ENCODE data around the gene USH1C. TPM values are rescaled to one million over a fixed set of nuclear protein-coding genes. Genes with fewer than 3 reads are reported as not detected.
A peak's percentile ranks its signal among the peaks of the same experiment; 100 is the strongest.

Gene USH1C
- polyA plus RNA-seq, 3 donors, result 63.8 to 89.3 (median 78.9) TPM

DNA sequence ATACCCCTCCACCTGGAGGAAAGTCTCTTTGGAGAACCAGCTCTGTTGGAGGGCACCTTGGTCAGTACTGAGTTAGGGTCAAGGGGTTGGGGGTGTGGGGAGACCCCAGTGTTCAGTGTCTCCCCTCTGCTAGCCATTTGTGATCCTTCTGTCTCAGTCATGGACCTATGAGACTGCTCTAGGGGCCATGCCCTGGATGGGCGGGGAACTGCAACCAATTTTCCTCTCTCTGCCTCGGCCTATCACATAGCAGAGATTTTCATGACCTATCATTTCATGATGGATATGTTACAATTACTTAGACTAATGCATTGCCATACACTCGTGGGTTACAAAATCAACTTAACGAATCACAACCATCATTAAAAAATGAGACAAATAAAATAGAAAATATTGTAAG is 10.3 kb upstream of the USH1C start:
- DNase-seq (ENCODE audit: extremely low read depth in 1 of 11, low read depth in 9 of 11, low spot score in 4 of 11), result no peak

DNA sequence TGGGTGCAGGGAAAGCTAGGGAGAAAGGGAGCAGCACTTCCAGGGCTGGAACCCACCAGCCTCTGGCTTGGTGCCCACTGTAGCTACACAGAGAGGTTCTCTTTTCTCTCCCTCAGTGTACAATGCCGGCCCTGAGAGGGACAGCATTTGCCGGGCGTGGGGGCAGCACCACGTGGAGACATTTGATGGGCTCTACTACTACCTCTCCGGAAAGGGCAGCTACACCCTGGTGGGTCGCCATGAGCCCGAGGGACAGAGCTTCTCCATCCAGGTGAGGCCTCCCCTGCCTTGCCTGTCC is 9.0 kb upstream of the USH1C start:
- no peak for DNase-seq (ENCODE audit: extremely low read depth in 1 of 11, low read depth in 9 of 11, low spot score in 4 of 11)

DNA sequence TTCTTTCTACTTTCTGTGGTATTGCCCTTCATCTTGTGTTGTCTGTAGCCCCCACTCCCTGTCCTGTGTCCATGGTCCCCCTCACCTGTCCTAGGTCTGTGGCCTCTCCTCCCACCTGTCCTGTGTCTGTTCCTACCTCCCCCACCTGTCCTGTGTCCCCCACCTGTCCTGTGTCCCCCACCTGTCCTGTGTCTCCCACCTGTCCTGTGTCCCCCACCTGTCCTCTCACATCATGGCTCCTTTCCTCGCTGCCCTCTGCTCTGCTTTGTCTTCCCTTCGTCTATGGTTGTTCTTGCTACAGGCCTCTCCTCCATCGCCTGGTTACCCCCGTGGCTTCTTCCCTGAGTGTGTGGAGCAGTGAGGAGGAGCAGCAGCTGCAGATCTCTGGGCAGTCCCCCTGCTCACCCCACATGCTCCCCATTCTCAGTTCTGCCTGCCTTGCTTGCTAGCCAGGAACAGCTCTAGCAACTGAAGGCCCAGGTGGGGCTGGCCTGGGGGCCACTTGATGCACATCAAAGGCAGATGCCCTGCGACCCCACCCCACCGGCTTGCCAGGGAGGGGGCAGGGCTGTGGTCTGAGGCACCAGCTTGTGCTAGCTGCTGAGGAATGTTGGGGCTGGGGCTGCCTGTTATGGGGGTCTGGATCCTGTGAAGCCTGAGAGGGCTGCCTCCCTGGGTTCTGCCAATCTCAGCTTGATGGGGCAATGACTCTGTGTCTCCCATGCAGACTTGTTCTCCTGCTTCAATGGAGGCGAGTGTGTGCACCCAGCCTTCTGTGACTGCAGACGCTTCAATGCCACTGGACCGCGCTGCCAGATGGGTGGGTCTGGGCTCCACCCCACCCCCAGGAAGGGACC is 8.4 kb upstream of the USH1C start:
- no peak for DNase-seq (ENCODE audit: extremely low read depth in 1 of 11, low read depth in 9 of 11, low spot score in 4 of 11)

DNA sequence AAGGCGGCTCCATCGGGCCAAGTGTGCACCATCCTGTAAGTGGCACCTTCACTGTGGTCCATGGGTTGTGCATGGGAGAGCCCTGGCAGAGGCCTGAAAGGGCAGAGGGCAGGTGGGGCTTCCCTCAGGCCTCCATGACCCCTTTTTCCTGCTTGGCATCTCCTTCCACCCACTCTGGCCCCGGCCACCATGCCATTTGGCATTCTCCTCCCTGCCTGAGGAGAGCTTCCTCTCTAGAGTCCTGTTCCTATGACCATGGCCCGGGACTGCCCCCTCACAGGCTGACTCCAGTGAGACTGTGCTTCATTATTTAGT is 7.8 kb upstream of the USH1C start:
- DNase-seq (ENCODE audit: extremely low read depth in 1 of 11, low read depth in 9 of 11, low spot score in 4 of 11), result no peak

DNA sequence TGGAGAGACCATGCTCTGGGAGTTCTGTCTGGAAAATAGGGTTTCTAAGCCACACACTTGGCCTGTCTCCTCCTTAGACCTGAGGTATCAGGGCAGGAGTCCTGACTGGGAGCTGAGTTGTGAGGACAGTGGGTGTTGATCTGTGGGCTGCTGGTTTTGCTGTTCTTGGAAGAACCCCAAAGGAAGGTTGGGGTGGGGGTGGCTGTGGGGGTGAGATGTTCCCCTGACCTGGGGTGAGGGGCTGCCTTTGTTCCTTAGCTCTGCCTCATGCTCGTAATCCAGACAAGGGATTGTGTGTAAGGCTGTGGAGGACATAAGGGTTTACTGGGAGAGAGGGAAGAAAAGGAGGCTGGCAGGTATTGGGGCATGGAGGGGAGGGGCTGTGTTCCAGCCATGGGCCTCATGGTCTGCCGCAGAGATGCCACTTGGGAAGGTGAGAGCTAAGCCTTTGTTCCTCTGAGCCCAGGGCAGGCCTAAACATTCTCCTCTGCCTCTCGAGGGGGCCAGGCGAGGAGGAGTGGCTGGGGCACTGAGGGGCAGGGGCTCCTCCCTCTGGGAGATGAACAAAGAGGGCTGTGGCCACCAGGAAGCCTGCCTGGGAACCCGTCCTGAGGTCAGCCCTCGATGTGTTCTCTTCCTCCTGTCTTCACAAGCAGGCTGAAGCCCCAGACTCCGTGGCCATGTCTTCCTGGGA is 7.3 kb upstream of the USH1C start:
- no peak for DNase-seq (ENCODE audit: extremely low read depth in 1 of 11, low read depth in 9 of 11, low spot score in 4 of 11)

DNA sequence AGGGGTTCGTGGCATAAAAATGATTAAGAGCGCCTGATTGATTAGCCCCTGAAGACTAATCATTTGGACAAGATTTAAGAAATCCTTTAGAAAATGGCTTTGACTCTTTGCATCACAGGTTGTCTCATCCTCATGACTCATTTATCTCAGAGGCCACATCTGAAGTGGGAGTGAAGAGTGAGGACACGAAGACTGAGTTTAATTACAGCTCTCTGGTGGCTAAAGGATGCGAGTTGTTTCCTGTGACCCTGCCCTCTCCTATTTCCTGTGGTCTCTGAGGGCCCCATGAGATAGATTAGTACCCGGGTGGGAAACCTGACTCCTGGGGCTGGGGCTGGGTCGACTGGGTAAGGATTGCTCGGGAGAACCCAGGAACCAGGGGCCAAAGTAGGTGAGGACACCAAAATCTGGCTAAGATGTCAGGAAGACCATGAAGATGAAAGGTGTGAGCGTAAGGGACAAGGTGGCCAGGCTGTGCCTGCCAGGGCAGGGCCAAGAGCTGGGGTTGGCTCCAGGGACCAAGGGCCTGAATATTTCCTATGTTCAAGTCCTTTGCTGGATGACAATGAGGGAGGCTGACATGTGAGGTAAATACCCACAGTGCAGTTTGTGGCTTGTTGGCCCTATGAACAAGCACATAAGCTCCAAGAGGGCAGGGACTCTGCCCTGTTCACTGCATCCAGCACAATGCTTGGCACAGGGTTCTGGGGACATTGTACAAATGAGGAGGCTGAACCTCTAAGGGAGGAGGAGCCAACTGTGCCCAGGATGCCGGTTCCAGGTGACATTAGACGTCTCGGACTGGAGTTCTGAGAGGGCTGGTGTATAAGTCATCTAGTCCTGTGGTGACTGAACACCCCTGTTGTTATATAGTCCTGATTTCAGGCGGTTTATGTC is 6.5 kb upstream of the USH1C start:
- DNase-seq (ENCODE audit: extremely low read depth in 1 of 11, low read depth in 9 of 11, low spot score in 4 of 11), result no peak

DNA sequence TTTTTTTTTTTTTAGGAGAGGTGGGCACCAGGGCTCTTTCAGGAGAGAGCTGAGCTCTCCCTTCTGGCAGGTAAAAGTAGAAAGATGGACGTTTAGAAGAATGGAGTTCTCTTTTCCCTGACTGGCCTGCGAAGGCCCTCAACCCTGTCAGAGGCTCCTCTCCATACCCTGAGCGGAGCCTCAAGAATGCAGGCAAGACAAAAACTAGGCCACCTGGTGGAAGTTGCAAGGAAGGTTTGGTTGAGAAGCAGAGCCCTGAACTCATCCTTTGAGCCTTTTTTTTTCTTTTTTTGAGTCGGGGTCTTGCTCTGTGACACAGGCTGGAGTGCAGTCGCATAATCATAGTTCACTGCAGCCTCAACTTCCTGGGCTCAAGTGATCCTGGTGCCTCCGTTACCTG is 4.2 kb upstream of the USH1C start:
- no peak for DNase-seq (ENCODE audit: extremely low read depth in 1 of 11, low read depth in 9 of 11, low spot score in 4 of 11)

DNA sequence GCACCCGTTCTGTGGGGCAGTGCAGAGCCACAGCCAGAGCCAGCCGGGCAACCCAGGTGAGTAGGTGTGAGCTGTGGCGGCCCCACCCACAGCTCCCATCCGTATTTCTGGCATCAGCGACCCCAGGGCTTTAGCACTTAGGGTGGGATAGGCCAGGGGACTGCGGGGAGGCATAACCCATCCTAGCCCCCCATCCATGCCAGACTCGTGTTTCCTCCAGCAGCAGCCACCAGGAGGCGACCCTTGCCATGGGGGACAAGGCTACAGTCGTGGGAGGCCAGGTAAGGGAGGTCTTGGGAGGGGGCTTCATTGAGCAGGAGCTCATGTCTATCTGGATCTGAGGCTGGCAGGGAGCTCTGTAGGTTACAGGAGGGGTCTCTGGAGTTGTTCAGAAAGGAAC is 3.7 kb upstream of the USH1C start:
- DNase-seq (ENCODE audit: extremely low read depth in 1 of 11, low read depth in 9 of 11, low spot score in 4 of 11), result no peak

DNA sequence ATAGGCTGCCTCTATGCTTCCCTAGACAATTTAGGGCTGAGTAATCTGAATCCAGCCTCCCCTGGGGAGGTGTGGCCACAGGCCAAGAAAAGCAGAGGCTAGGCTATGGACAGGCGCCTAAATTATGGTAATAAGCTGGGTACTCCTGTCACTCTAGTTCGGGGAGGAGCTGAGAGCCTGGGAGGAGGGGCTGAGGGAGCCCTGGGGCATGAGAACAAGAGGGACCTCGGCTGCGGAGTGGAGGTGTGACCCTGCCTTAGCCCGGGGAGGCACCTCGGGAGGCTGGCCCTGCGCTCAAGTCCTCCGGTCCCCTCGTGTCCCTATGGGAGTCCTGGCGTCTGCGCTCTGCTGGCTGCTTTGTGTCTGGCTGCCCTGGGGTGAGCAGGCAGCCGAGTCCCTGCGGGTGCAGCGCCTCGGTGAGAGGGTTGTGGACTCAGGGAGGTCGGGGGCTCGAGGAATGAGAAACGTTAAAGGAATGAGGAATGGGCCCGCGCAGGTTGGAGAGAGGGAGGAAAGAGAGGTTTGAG is 2.9 kb upstream of the USH1C start, which contains the start of gene OTOG:
OTOG (plus strand) TSS at position 209 of the 527 bp plus-strand sequence; CDS start at position 323, 114 bp downstream.
- DNase-seq (ENCODE audit: extremely low read depth in 1 of 11, low read depth in 9 of 11, low spot score in 4 of 11), result peak in 1 of 11 donors; percentile 42

DNA sequence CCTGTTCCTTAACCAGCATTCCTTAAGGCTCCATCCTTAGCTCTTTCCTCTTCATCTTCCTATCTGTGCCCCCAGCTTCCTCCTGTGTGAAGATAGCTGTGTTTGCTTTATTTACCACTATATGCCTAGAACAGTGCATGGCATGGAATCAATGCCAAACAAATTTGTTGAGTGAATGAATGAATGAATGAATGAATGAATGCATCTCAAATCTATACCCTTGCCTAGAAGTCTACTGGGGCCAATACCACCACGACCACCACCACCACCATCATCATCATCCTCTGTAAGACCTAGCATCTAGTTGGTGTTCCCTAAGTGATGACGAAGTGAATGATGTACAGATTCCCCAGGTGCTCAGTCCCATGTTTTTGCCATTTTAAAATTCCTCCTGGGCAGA is 2.0 kb upstream of the USH1C start:
- no peak for DNase-seq (ENCODE audit: extremely low read depth in 1 of 11, low read depth in 9 of 11, low spot score in 4 of 11)

DNA sequence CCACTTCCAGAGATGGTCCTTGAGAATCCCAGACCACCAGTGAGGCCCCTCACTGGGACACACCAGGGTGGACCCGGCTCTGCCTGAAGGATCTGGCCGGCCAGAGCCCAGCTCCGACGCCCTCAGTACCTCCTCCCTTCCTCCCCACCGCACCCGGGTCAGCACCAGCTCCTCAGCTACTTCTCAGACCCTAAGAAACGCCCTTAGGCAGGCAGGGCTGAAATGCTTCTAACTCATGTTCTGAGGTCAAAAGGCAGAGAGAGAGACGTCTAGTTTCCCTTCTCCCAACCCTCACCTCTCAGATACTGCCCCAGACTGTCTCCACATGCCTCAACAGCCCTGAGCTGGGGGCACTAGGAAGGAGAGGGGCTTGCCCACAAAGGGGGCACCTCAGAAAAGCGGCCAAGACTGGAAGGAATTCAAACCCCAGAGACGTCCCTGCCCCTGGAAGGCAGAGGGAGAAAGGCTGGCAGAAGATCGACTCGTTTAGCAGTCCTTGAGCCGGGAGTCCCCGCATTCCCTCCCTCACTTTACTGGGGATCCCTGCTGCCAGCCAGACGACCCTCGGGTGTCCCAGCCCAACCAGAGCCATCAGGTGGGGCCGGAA is 539 bp downstream of the USH1C start:
- no peak for DNase-seq (ENCODE audit: extremely low read depth in 1 of 11, low read depth in 9 of 11, low spot score in 4 of 11)

DNA sequence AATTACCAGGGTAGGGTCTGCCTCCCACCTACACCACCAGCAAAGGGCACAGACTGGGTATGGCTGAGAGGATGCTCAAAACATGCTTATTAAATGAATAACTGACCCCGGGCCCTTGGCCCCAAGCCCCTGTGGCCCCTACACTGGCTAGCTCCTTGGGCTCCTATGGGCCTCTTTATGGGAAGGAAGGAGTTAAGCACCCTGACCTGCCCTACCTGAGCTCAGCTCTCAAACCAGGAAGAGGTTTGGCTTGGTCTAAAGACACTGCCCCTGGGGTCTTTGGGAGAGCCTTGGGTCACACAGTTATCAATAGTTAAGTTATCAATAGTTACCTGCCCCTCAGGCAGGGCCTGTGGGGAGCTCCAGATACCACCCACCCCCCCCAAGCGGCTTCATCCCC is 1.2 kb downstream of the USH1C start:
- no peak for DNase-seq (ENCODE audit: extremely low read depth in 1 of 11, low read depth in 9 of 11, low spot score in 4 of 11)

DNA sequence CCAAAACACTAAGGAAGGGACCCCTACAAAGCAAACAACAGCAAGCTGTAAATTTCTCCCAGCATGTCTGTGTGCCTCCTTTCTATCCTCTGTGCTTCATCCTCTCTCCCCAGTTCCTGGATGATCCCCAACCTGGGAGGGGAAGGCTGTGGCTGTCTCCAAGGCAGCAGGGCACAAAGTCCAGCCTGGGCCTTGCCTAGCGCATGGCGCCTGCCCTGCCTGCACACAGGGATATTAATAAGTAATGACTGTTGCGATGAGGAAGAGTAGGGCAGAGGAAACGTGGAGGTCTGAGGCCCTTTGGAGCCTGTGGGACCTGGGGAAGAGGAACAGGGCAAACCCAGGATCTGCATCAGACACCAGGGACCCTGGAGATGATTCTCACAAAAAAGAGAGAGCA is 2.0 kb downstream of the USH1C start:
- DNase-seq (ENCODE audit: extremely low read depth in 1 of 11, low read depth in 9 of 11, low spot score in 4 of 11), result no peak

DNA sequence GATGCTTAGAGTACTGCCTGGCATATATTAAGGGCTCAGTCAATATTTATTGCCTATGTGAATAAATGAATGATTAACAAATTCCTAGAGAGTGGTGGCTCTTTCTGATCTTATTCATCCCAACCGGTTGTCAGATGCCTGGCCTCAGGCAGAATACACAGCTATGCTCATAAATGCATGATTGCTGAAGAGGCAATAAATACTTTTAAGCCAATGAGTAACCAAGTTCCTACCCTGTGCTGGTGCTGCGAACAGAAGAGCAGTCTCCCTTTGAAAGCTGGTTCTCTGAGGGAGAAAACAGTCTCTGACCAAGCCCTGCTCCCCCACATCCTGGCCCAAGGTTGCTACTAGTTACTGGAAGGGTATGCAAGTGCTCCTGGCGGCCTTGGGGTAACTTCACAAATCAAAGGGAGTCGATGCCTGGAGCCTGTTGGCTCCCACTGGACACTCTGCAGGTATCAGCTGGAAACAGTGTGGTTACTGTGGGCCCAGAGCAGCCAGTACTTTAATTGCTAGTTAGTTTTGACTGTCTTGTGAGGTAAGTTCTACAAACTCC is 2.8 kb downstream of the USH1C start:
- DNase-seq (ENCODE audit: extremely low read depth in 1 of 11, low read depth in 9 of 11, low spot score in 4 of 11), result no peak

DNA sequence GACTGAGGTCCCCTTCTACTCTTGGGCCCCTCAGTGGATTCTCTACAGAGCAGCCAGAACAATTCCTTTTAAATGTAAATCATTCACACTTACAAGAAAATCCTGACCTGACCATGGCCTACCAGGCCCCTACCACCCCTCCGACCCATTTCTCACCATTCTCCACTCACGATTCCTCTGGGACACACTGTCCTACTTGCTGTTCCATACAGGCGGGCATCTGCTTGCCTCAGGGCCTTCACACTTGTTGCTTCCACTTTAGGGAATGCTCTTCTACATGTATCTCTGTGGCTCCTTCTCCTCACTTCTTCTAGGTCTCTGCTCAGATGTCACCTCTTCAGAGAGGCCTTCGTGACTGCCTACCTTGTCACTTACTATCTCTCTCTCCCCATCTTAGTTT is 3.4 kb downstream of the USH1C start:
- no peak for DNase-seq (ENCODE audit: extremely low read depth in 1 of 11, low read depth in 9 of 11, low spot score in 4 of 11)

DNA sequence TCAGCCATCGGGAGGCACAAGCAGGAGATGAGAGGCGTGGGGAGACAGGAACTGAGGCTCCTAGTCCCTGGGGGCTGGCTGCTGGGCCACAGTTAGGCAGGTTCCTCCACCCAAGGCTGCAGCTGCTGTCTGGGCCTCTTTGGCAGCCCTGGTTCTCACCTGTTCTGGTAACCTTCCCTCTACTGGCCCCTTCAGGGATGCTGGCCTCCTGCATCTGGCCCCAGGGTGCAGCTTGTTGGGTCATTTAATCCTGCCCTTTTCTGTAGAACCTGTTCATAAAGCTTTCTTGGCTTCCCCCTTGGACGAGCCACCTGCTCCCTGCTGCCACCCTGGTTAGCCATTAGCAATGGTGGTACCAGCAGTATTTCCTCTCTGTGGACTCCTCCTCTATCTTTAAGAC is 5.5 kb downstream of the USH1C start:
- DNase-seq (ENCODE audit: extremely low read depth in 1 of 11, low read depth in 9 of 11, low spot score in 4 of 11), result no peak

DNA sequence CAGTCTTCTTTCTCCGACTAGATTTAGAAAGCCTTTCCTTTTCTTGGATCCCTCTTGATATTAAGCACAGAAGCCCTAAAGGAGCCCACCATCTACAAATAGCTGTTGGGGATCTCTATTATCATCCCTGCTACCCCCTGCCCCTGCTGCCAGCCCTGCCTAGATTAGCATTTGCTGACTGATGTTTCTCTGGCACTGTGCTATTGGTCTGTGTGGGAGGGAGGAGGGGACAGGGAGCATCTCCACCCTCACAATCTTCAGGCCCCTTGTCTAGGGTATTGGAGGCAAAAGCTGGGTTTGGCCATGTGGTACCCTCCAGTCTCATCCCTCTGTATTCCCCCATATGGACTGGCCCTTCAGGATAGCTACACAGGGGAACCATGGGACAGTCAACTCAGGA is 6.2 kb downstream of the USH1C start:
- no peak for DNase-seq (ENCODE audit: extremely low read depth in 1 of 11, low read depth in 9 of 11, low spot score in 4 of 11)

DNA sequence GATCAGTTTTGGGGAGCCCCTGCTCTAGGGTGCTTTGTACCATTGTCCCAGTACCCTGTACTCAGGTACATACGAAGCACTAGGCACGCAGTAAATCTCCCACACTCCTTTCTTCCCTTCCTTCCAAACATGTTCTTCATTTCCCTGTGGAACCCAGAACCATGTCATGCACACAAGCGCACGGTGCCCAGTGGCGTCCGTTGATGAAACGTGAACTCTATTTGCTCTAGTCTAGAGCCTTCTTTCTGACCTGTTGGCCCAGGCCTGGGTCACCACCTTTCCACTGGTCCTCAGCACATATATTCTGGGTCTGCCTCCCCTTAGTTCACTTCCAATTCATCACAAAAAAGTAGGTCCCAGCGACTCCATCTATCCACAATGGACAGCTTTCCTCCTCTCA is 7.0 kb downstream of the USH1C start:
- DNase-seq (ENCODE audit: extremely low read depth in 1 of 11, low read depth in 9 of 11, low spot score in 4 of 11), result no peak

DNA sequence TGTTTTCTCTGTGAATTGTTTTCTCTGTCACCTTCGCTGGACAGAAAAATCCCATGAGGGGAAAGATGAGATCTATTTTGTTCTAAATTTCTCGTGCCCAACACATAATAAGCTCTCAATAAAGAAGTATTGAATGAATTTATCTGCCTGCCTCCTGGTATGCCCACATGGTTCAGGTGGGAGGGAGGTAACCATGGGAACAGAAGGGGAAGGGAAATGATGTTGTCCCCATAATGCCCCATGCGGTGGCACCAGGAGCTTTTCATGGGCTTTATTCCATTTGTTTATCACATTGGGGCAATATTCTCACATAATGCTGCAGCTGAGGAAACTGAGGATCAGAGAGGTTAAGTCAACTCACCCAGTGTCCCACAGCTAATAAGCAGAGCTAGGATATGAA is 8.7 kb downstream of the USH1C start:
- no peak for DNase-seq (ENCODE audit: extremely low read depth in 1 of 11, low read depth in 9 of 11, low spot score in 4 of 11)
